Activated CD4-positive, alpha-beta T cell treated with anti-CD3 and anti-CD28 coated beads, Interleukin-2, amount 10 ng/mL, durations not matched to agents 7 days and 5 days (primary cell): ENCODE data around the gene SRPX. TPM values are rescaled to one million over a fixed set of nuclear protein-coding genes. Genes with fewer than 3 reads are reported as not detected.

Experiments
- CTCF ChIA-PET: fragments of 350-600 bp; sonication (Branson Sonifier 250); formaldehyde crosslinking; loops from one replicate; lab custom pipeline; 2021; ENCODE audit warnings: antibody characterized with exemption; lab: Charles Lee
- POLR2A ChIA-PET: fragments of 350-600 bp; sonication (Branson Sonifier 250); formaldehyde crosslinking; loops from one replicate; lab custom pipeline; 2021; ENCODE audit warnings: antibody characterized with exemption; lab: Charles Lee
- DNase-seq: peaks from one replicate; pipeline ENCODE4 v3.0.0-alpha.2; 2020
- H3K27ac Mint-ChIP-seq: one replicate; pipeline ENCODE4 v1.8.0; 2021; ENCODE audit warnings: mild to moderate bottlenecking, moderate library complexity, mixed read lengths
- H3K27me3 Mint-ChIP-seq: one replicate; pipeline ENCODE4 v1.8.0; 2021; ENCODE audit warnings: mixed read lengths
- H3K36me3 Mint-ChIP-seq: one replicate; pipeline ENCODE4 v1.8.0; 2021; ENCODE audit warnings: low read depth, mixed read lengths
- H3K4me1 Mint-ChIP-seq: one replicate; pipeline ENCODE4 v1.8.0; 2021; ENCODE audit warnings: mixed read lengths
- H3K4me3 Mint-ChIP-seq: one replicate; pipeline ENCODE4 v1.8.0; 2021; ENCODE audit warnings: mild to moderate bottlenecking, moderate library complexity, mixed read lengths
- H3K9me3 Mint-ChIP-seq: one replicate; pipeline ENCODE4 v1.8.0; 2021; ENCODE audit warnings: mixed read lengths
- total RNA-seq, 2 experiments: library from RNA; stranded (reverse); gene quantifications; one replicate each; pipeline ENCODE4 v1.2.3, GENCODE V29; 2021

The SRPX gene
- total RNA-seq, 2 experiments from 2014 or later: 0.20 to 0.21 TPM

- Mint-ChIP-seq H3K4me1 (no peaks in the 10 kb centered on the region), H3K36me3 (no peaks in the 10 kb centered on the region), H3K27me3 (peaks cover 2% of the 10 kb centered on the region), H3K9me3 (no peaks in the 10 kb centered on the region), H3K27ac (no peak overlapping the region), H3K4me3 (no peak overlapping the region)
- ChIA-PET POLR2A (no interaction called here), CTCF (interaction anchor here (1.3 kb wide), 1 partner anchor 22 kb away, joined by 3 read pairs; no protein-coding TSS in a partner anchor)
- no peak for DNase-seq
These were observed 110.4 kb downstream of the SRPX start for GRCh38 chrX:38110231-38110630.

GRCh38 chrX:38109042-38109898 lies 111.4 kb downstream of the SRPX start:
- H3K36me3 Mint-ChIP-seq: no peaks in the 10 kb centered on the region
- H3K4me3 Mint-ChIP-seq: no peak overlapping the region
- POLR2A ChIA-PET: no interaction called here
- H3K27ac Mint-ChIP-seq: no peak overlapping the region
- H3K9me3 Mint-ChIP-seq: no peaks in the 10 kb centered on the region
- CTCF ChIA-PET: no interaction called here
- peaks cover 2% of the 10 kb centered on the region for H3K27me3 Mint-ChIP-seq
- DNase-seq: no peak
- peaks cover 5% of the 10 kb centered on the region for H3K4me1 Mint-ChIP-seq

- no peaks in the 10 kb centered on the region for H3K9me3 Mint-ChIP-seq
- DNase-seq: no peak
- H3K4me1 Mint-ChIP-seq: peaks cover 5% of the 10 kb centered on the region
- POLR2A ChIA-PET: no interaction called here
- H3K4me3 Mint-ChIP-seq: no peak overlapping the region
- H3K27ac Mint-ChIP-seq: no peak overlapping the region
- H3K36me3 Mint-ChIP-seq: no peaks in the 10 kb centered on the region
- CTCF ChIA-PET: no interaction called here
- H3K27me3 Mint-ChIP-seq: peaks cover 2% of the 10 kb centered on the region
These were observed 112.3 kb downstream of the SRPX start for GRCh38 chrX:38108364-38108763.

GRCh38 chrX:38106991-38107655 lies 113.5 kb downstream of the SRPX start:
- Mint-ChIP-seq H3K9me3 (no peaks in the 10 kb centered on the region), H3K4me3 (no peak overlapping the region), H3K36me3 (no peaks in the 10 kb centered on the region), H3K27ac (no peak overlapping the region), H3K27me3 (peaks cover 2% of the 10 kb centered on the region), H3K4me1 (peaks cover 5% of the 10 kb centered on the region)
- ChIA-PET CTCF (interaction anchor here (0.7 kb wide), 1 partner anchor 69 kb away, joined by 3 read pairs; no protein-coding TSS in a partner anchor), POLR2A (no interaction called here)
- no peak for DNase-seq

- Mint-ChIP-seq H3K27ac (no peak overlapping the region), H3K4me1 (peaks cover 5% of the 10 kb centered on the region), H3K36me3 (no peaks in the 10 kb centered on the region), H3K9me3 (no peaks in the 10 kb centered on the region), H3K27me3 (peaks cover 2% of the 10 kb centered on the region), H3K4me3 (no peak overlapping the region)
- CTCF ChIA-PET: no interaction called here
- POLR2A ChIA-PET: no interaction called here
- DNase-seq: no peak
These were observed 115.4 kb downstream of the SRPX start for GRCh38 chrX:38105216-38105725.

GRCh38 chrX:38103857-38104812 lies 116.5 kb downstream of the SRPX start:
- CTCF ChIA-PET: no interaction called here
- no peaks in the 10 kb centered on the region for H3K36me3 Mint-ChIP-seq
- no peaks in the 10 kb centered on the region for H3K27me3 Mint-ChIP-seq
- POLR2A ChIA-PET: no interaction called here
- no peak for DNase-seq
- no peak overlapping the region for H3K27ac Mint-ChIP-seq
- H3K9me3 Mint-ChIP-seq: no peaks in the 10 kb centered on the region
- H3K4me3 Mint-ChIP-seq: no peak overlapping the region
- peaks cover 5% of the 10 kb centered on the region for H3K4me1 Mint-ChIP-seq

- Mint-ChIP-seq H3K27me3 (peaks cover 2% of the 10 kb centered on the region), H3K4me3 (no peak overlapping the region), H3K27ac (no peak overlapping the region), H3K36me3 (no peaks in the 10 kb centered on the region), H3K4me1 (peaks cover 5% of the 10 kb centered on the region), H3K9me3 (no peaks in the 10 kb centered on the region)
- CTCF ChIA-PET: no interaction called here
- POLR2A ChIA-PET: no interaction called here
- DNase-seq: no peak
These were observed 117.8 kb downstream of the SRPX start for GRCh38 chrX:38102875-38103274.

- DNase-seq: no peak
- Mint-ChIP-seq H3K9me3 (no peaks in the 10 kb centered on the region), H3K36me3 (no peaks in the 10 kb centered on the region), H3K27ac (no peak overlapping the region), H3K4me1 (peaks cover 5% of the 10 kb centered on the region), H3K4me3 (no peak overlapping the region), H3K27me3 (peaks cover 2% of the 10 kb centered on the region)
- CTCF ChIA-PET: no interaction called here
- POLR2A ChIA-PET: no interaction called here
These were observed 118.4 kb downstream of the SRPX start for GRCh38 chrX:38102240-38102639.

- no peaks in the 10 kb centered on the region for H3K9me3 Mint-ChIP-seq
- H3K36me3 Mint-ChIP-seq: no peaks in the 10 kb centered on the region
- POLR2A ChIA-PET: no interaction called here
- DNase-seq: no peak
- CTCF ChIA-PET: no interaction called here
- peaks cover 2% of the 10 kb centered on the region for H3K27me3 Mint-ChIP-seq
- H3K4me3 Mint-ChIP-seq: no peak overlapping the region
- no peak overlapping the region for H3K27ac Mint-ChIP-seq
- peaks cover 3% of the 10 kb centered on the region for H3K4me1 Mint-ChIP-seq
These were observed 121.0 kb downstream of the SRPX start for GRCh38 chrX:38099688-38100087.

Other genes with a start within 250 kb of the SRPX start
- gene SYTL5, start 214.3 kb downstream of the SRPX start, total RNA-seq: not detected
- gene RPGR, start 106.6 kb upstream of the SRPX start, total RNA-seq: 1 to 10 TPM; 5.3 to 5.9 TPM
- not detected for gene OTC, start 131.7 kb upstream of the SRPX start, total RNA-seq